Progenitor cell of endocrine pancreas (in vitro differentiated cells): ENCODE data around the gene EML6. TPM values are rescaled to one million over a fixed set of nuclear protein-coding genes. Genes with fewer than 3 reads are reported as not detected.

ENCODE experiments used
- DNase-seq: peaks from one replicate; pipeline ENCODE4 v3.0.0; 2021; ENCODE audit warnings: low spot score; ENCODE audit not compliant: unreplicated experiment
- H3K27ac Mint-ChIP-seq: 2 replicates; pipeline ENCODE4 v1.8.0; 2021; ENCODE audit warnings: mild to moderate bottlenecking, moderate library complexity, mixed read lengths
- H3K27me3 Mint-ChIP-seq: 2 replicates; pipeline ENCODE4 v1.8.0; 2021; ENCODE audit warnings: mixed read lengths
- H3K36me3 Mint-ChIP-seq: 2 replicates; pipeline ENCODE4 v1.8.0; 2022; ENCODE audit warnings: mixed read lengths; ENCODE audit not compliant: insufficient read depth
- H3K4me1 Mint-ChIP-seq: 2 replicates; pipeline ENCODE4 v1.8.0; 2021; ENCODE audit warnings: low read depth, mixed read lengths
- H3K4me3 Mint-ChIP-seq: 2 replicates; pipeline ENCODE4 v1.8.0; 2021; ENCODE audit warnings: low read depth, mild to moderate bottlenecking, moderate library complexity, mixed read lengths
- H3K9me3 Mint-ChIP-seq: 2 replicates; pipeline ENCODE4 v1.8.0; 2021; ENCODE audit warnings: low read depth, mixed read lengths
- total RNA-seq: library from RNA; stranded (reverse); gene quantifications from 2 replicates; pipeline ENCODE4 v1.2.1, GENCODE V29; 2021
- TF ChIP-seq, protein P1 (sequence below): fragments of 200-600 bp; sonication (generic); IDR thresholded peaks from one replicate; pipeline ENCODE4 v1.5.0; 2021; ENCODE audit warnings: antibody characterized with exemption, mild to moderate bottlenecking; ENCODE audit not compliant: unreplicated experiment

The EML6 gene
- total RNA-seq, 1 donor from 2014 or later, result 2.6 TPM

DNA sequence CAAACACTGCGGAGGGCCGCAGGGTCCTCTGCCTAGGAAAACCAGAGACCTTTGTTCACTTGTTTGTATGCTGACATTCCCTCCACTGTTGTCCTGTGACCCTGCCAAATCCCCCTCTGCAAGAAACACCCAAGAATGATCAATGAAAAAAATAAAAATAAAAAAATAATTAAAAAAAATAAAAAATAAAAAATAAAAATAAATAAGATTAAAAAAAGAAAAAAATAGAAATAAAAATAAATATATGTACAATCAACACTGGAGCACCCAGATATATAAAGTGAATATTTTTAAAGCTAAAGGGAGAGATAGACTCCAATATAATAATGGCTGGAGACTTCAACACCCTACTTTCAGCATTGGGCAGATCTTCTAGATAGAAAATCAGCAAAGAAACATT is 23.8 kb upstream of the EML6 start:
- DNase-seq, result no peak
- Mint-ChIP-seq H3K4me3 (no peak overlapping the region), H3K36me3 (no peaks in the 10 kb centered on the region), H3K9me3 (peaks cover 8% of the 10 kb centered on the region), H3K4me1 (no peaks in the 10 kb centered on the region), H3K27ac (no peak overlapping the region), H3K27me3 (no peaks in the 10 kb centered on the region)
- TF ChIP-seq, protein P1, sequence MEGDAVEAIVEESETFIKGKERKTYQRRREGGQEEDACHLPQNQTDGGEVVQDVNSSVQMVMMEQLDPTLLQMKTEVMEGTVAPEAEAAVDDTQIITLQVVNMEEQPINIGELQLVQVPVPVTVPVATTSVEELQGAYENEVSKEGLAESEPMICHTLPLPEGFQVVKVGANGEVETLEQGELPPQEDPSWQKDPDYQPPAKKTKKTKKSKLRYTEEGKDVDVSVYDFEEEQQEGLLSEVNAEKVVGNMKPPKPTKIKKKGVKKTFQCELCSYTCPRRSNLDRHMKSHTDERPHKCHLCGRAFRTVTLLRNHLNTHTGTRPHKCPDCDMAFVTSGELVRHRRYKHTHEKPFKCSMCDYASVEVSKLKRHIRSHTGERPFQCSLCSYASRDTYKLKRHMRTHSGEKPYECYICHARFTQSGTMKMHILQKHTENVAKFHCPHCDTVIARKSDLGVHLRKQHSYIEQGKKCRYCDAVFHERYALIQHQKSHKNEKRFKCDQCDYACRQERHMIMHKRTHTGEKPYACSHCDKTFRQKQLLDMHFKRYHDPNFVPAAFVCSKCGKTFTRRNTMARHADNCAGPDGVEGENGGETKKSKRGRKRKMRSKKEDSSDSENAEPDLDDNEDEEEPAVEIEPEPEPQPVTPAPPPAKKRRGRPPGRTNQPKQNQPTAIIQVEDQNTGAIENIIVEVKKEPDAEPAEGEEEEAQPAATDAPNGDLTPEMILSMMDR, result no peak

- H3K27me3 Mint-ChIP-seq, result no peaks in the 10 kb centered on the region
- peaks cover 8% of the 10 kb centered on the region for H3K9me3 Mint-ChIP-seq
- H3K4me3 Mint-ChIP-seq, result no peak overlapping the region
- H3K36me3 Mint-ChIP-seq, result no peaks in the 10 kb centered on the region
- H3K4me1 Mint-ChIP-seq, result no peaks in the 10 kb centered on the region
- DNase-seq, result no peak
- TF ChIP-seq, protein P1, result no peak
- H3K27ac Mint-ChIP-seq, result no peak overlapping the region
These were observed 22.4 kb upstream of the EML6 start for GRCh38 chr2:54701029-54701428.

- Mint-ChIP-seq H3K27ac (no peak overlapping the region), H3K4me3 (no peak overlapping the region), H3K27me3 (no peaks in the 10 kb centered on the region), H3K4me1 (peaks cover 2% of the 10 kb centered on the region), H3K9me3 (peaks cover 3% of the 10 kb centered on the region), H3K36me3 (no peaks in the 10 kb centered on the region)
- TF ChIP-seq, protein P1, result no peak
- no peak for DNase-seq
These were observed 19.2 kb upstream of the EML6 start for GRCh38 chr2:54704238-54704637.

DNA sequence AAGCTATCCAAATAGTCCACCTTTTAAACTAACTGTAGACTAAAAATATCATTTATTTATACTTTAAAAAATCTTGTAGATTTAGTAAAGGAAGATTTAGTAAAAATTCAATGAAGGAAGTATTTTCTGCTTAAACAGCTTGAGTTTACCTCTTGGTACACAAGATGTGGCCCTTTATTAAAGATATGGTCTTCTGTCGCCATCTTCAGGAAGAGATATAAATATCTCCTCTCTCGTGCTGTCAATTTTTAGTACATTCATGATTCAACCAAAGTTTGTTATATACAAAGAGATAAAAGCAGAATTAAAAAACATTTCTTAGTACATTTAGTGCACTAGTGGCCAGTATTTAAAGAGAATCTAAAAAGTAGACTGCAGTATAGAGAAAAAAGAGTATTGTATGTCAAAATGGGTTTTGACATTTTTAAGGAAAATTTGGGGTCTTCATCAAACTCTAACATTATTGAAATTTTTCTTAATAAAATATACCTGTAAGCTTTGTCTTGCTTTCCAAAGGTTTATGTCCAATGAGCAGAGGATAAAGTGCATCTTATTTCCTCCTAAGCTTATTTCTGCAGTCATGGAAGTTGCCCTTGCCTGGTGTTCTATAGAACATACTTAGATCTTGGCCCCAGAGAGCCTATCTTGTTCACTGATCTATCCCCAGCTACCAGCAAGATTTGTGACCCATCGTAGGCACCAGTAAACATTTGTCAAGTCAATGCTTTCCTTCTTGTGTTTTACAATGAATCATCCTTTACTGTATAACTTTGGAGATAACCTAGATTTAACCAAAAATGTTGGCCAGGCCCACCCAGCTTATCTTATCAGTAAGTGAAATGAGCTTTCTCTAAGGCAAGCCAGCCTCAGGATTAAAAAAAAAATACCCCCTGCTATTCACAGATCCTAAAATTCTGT is 18.5 kb upstream of the EML6 start:
- Mint-ChIP-seq H3K9me3 (peaks cover 3% of the 10 kb centered on the region), H3K27me3 (peaks cover 3% of the 10 kb centered on the region), H3K4me1 (peaks cover 2% of the 10 kb centered on the region), H3K36me3 (no peaks in the 10 kb centered on the region), H3K27ac (no peak overlapping the region), H3K4me3 (no peak overlapping the region)
- DNase-seq, result no peak
- TF ChIP-seq, protein P1, result peak; percentile 65

DNA sequence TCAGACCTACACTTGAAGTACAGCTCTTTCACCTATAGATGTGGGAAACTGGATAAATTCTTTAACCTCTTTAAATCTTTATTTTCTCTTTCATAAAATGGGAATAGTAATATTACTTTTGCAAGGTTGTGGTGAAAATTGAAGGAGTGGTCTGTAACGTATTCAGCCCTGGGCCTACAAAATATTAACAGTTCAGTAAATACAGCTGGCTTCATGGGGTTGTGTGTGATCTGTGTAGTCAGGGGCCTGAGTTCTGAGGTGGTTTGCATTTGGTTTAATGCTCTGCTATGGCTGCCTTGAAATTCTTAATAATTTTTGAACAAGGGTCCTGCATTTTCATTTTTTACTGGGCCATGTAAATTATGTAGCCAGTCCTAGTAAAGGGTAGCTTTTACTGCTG is 16.8 kb upstream of the EML6 start:
- H3K4me3 Mint-ChIP-seq, result no peak overlapping the region

More for the DNA sequence above, 16.8 kb upstream of the EML6 start:
- DNase-seq, result no peak
- H3K27ac Mint-ChIP-seq, result no peak overlapping the region
- H3K4me1 Mint-ChIP-seq, result peaks cover 2% of the 10 kb centered on the region
- TF ChIP-seq, protein P1, result no peak
- no peaks in the 10 kb centered on the region for H3K36me3 Mint-ChIP-seq
- peaks cover 8% of the 10 kb centered on the region for H3K27me3 Mint-ChIP-seq
- H3K9me3 Mint-ChIP-seq, result no peaks in the 10 kb centered on the region
